Tibial artery (tissue), 4 donors: Measurements from ENCODE around the gene GPR101.

Experiments
- DNase-seq, 2 donors: peaks; one replicate each; pipeline ENCODE4 v3.0.0-alpha.2; 2019
- H3K27ac ChIP-seq, 2 donors: fragments of 200-600 bp; sonication (generic) in 1 of 2; 1 replicate in 1 of 2; 2 replicates in 1 of 2; pipeline ENCODE4 v1.5.1; 2018 to 2019; ENCODE audit warnings: mild to moderate bottlenecking in 1 of 2
- H3K27me3 ChIP-seq, 2 donors: fragments of 200-600 bp; sonication (generic) in 1 of 2; one replicate each; pipeline versions ENCODE4 v1.5.1 to v1.6.0; 2016 to 2019
- H3K36me3 ChIP-seq, 3 donors: fragments of 200-600 bp; sonication (generic) in 2 of 3; one replicate each; pipeline ENCODE4 v1.5.1; 2016 to 2019; ENCODE audit warnings: mild to moderate bottlenecking in 2 of 3
- H3K4me1 ChIP-seq, 4 donors: fragments of 200-600 bp; sonication (generic) in 2 of 4; 1 replicate in 3 of 4; 2 replicates in 1 of 4; pipeline ENCODE4 v1.5.1; 2016 to 2019
- H3K4me3 ChIP-seq, 2 donors: fragments of 200-600 bp; sonication (generic) in 1 of 2; 1 replicate in 1 of 2; 2 replicates in 1 of 2; pipeline ENCODE4 v1.5.1; 2018 to 2019; ENCODE audit warnings: mild to moderate bottlenecking in 2 of 2
- H3K9me3 ChIP-seq, 3 donors: fragments of 200-600 bp; sonication (generic) in 1 of 3; one replicate each; pipeline ENCODE4 v1.5.1; 2016 to 2019
- intact Hi-C: fragments of 100-400 bp; cut with DNase I; formaldehyde crosslinking; loops from one replicate; pipeline ENCODE4 v1.15.0; 2023; ENCODE audit warnings: low total_unique reads
- TF ChIP-seq, protein P1 (sequence below), 2 experiments: fragments of 200-600 bp in 1 of 2; fragments of 450-650 bp in 1 of 2; IDR thresholded peaks; one replicate each; pipeline ENCODE4 v1.5.1; 2017 to 2019; ENCODE audit warnings: antibody characterized with exemption in 2 of 2, mild to moderate bottlenecking in 1 of 2, moderate library complexity in 1 of 2

GPR101 gene

GRCh38 chrX:137062915-137063617 lies 29.3 kb upstream of the GPR101 start:
- no peaks in the 10 kb centered on the region for H3K9me3 ChIP-seq
- H3K27me3 ChIP-seq, result no peaks in the 10 kb centered on the region
- no peak overlapping the region for H3K27ac ChIP-seq
- TF ChIP-seq, protein P1, sequence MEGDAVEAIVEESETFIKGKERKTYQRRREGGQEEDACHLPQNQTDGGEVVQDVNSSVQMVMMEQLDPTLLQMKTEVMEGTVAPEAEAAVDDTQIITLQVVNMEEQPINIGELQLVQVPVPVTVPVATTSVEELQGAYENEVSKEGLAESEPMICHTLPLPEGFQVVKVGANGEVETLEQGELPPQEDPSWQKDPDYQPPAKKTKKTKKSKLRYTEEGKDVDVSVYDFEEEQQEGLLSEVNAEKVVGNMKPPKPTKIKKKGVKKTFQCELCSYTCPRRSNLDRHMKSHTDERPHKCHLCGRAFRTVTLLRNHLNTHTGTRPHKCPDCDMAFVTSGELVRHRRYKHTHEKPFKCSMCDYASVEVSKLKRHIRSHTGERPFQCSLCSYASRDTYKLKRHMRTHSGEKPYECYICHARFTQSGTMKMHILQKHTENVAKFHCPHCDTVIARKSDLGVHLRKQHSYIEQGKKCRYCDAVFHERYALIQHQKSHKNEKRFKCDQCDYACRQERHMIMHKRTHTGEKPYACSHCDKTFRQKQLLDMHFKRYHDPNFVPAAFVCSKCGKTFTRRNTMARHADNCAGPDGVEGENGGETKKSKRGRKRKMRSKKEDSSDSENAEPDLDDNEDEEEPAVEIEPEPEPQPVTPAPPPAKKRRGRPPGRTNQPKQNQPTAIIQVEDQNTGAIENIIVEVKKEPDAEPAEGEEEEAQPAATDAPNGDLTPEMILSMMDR (IDR thresholded peaks at IDR 0.05), result no peak
- H3K4me1 ChIP-seq, result no peaks in the 10 kb centered on the region
- no peak for DNase-seq
- H3K4me3 ChIP-seq, result no peak overlapping the region
- intact Hi-C loops, result no loop called here
- no peaks in the 10 kb centered on the region for H3K36me3 ChIP-seq

DNA sequence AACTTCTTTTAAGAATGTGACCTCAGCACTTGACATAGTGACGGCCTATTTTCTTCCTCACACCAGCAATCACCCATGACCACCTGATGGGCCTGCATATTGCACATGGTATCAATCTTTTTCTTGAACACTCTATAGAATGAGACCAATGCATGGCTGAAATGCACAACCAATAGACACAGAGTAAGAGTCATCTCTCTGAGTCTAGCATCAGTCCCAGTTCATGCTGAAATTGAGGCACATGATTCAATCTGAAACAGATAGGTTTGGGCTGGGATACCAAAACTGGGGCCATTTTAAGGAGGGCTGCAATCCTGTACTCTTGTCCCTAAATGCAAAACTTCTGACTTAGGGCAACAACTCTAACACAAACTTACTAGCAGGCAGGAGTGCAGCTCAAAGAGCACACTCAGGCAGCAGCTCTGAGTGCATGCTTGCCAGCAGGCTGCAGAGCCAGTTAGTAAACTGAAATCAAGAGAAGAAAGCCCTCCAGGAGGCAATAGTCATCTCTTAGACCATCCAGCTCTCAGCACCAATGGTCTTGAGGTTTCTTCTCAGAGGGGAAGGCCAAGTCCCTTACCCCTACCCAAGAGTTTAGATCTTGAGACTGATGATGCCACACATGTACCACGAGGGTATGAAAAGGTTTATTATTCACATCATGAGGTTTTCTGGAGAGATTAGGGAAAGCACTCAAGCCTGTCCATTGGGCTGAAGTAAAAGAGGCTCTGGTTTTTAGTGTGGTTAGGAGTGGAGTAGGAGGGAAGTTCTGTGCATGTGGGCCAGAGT lies 24.7 kb upstream of the GPR101 start:
- H3K4me3 ChIP-seq, result no peak overlapping the region
- no peaks in the 10 kb centered on the region for H3K27me3 ChIP-seq
- DNase-seq, result no peak
- H3K9me3 ChIP-seq, result no peaks in the 10 kb centered on the region
- no peaks in the 10 kb centered on the region for H3K36me3 ChIP-seq
- no peaks in the 10 kb centered on the region for H3K4me1 ChIP-seq
- intact Hi-C loops, result no loop called here
- no peak overlapping the region for H3K27ac ChIP-seq
- TF ChIP-seq, protein P1 (IDR thresholded peaks at IDR 0.05), result no peak

GRCh38 chrX:137052643-137053235 lies 18.9 kb upstream of the GPR101 start:
- no peaks in the 10 kb centered on the region for H3K9me3 ChIP-seq
- TF ChIP-seq, protein P1 (IDR thresholded peaks at IDR 0.05), result no peak
- H3K27ac ChIP-seq, result no peak overlapping the region
- intact Hi-C loops, result no loop called here
- H3K27me3 ChIP-seq, result no peaks in the 10 kb centered on the region
- H3K4me3 ChIP-seq, result peak overlapping the region; percentile 36 to 48
- H3K4me1 ChIP-seq, result peaks cover 0 to 13% (median 8%) of the 10 kb centered on the region in 4 donors
- no peak for DNase-seq
- H3K36me3 ChIP-seq, result no peaks in the 10 kb centered on the region

DNA sequence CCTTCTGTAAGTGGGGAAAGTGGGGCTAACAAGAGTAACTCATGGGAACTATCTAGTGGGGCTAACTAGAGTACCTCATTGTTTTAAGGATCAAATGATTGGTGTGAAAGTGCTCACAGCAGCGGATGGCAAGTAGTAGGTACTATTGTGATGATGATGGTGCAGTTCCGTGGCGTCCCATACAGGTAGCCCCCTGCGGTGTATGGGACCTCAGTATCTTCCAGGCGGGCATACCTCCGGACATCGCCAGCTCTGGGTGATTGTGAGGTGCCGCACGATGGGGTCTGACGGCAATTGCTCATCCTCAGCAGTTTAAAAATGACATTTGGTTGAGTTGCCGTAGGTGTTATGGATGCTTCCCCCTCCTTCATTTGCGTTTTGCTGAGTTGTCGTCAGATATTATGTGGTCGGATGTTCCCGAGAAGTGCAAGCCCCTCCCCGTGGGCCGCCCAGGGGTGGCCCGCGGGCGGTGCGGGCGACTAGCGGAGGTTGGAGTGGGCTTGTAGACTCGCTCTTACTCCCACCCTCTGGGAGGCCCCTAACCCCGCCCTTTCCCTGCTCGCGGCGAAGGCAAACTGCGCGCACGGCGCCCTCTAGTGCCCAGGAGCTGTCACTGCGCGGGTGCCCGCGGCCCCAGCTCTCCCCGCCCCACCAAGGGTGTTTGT lies 18.3 kb upstream of the GPR101 start:
- no peaks in the 10 kb centered on the region for H3K36me3 ChIP-seq
- TF ChIP-seq, protein P1 (IDR thresholded peaks at IDR 0.05), result peak; percentile 38 to 75
- H3K4me3 ChIP-seq, result peak overlapping the region; percentile 36 to 48
- H3K27ac ChIP-seq, result no peak overlapping the region
- peaks cover 0 to 13% (median 8%) of the 10 kb centered on the region in 4 donors for H3K4me1 ChIP-seq
- no peaks in the 10 kb centered on the region for H3K9me3 ChIP-seq
- no peaks in the 10 kb centered on the region for H3K27me3 ChIP-seq
- intact Hi-C loops, result no loop called here
- peak in 1 of 2 donors; percentile 65 for DNase-seq

GRCh38 chrX:137044893-137045292 lies 11.1 kb upstream of the GPR101 start:
- no peak for DNase-seq
- no peaks in the 10 kb centered on the region for H3K9me3 ChIP-seq
- TF ChIP-seq, protein P1 (IDR thresholded peaks at IDR 0.05), result no peak
- no peak overlapping the region for H3K27ac ChIP-seq
- no peaks in the 10 kb centered on the region for H3K36me3 ChIP-seq
- intact Hi-C loops, result no loop called here
- no peaks in the 10 kb centered on the region for H3K4me1 ChIP-seq
- no peaks in the 10 kb centered on the region for H3K27me3 ChIP-seq
- H3K4me3 ChIP-seq, result no peak overlapping the region
